Body of pancreas (tissue), 4 donors: ENCODE data around the gene MASP1. TPM values are rescaled to one million over a fixed set of nuclear protein-coding genes. Genes with fewer than 3 reads are reported as not detected.

Experiments
- ATAC-seq: fragments of 150-250 bp; one replicate; pipeline ENCODE4 v1.9.1; 2016
- DNase-seq, 4 donors: peaks; one replicate each; pipeline ENCODE4 v3.0.0-alpha.2; 2019
- H3K27ac ChIP-seq, 4 donors: fragments of 200-600 bp; sonication (generic); 1 replicate in 3 of 4; 2 replicates in 1 of 4; pipeline versions ENCODE4 v1.5.1 to v1.6.1; 2016 to 2019; ENCODE audit warnings: mild to moderate bottlenecking in 1 of 4, mixed read lengths in 1 of 4, moderate library complexity in 1 of 4
- H3K27me3 ChIP-seq, 2 donors: fragments of 200-600 bp; sonication (generic); one replicate each; pipeline ENCODE4 v1.6.0; 2016; ENCODE audit warnings: mild to moderate bottlenecking in 1 of 2
- H3K36me3 ChIP-seq, 2 donors: fragments of 200-600 bp; sonication (generic); replicated peaks in 1 of 2; 2 replicates each; pipeline ENCODE4 v1.5.1; 2016; ENCODE audit warnings: low read depth in 2 of 2; ENCODE audit not compliant: insufficient read depth in 1 of 2
- H3K4me1 ChIP-seq: fragments of 200-600 bp; sonication (generic); one replicate; pipeline ENCODE4 v1.6.0; 2016
- H3K4me3 ChIP-seq, 2 donors: fragments of 200-600 bp; sonication (generic); 1 replicate in 1 of 2; 2 replicates in 1 of 2; pipeline ENCODE4 v1.5.1; 2016 to 2019
- H3K9me3 ChIP-seq, 3 donors: fragments of 200-600 bp; sonication (generic); 1 replicate in 2 of 3; 2 replicates in 1 of 3; pipeline ENCODE4 v1.5.1; 2016
- POLR2A ChIP-seq, 3 donors: fragments of 450-650 bp; IDR thresholded peaks; one replicate each; pipeline ENCODE4 v1.6.1; 2016; ENCODE audit warnings: antibody characterized with exemption in 3 of 3, mild to moderate bottlenecking in 2 of 3
- WGBS, 2 donors: methylation state at CpG; one replicate each; pipeline ENCODE4 v1.1.5; 2017; 5-methylcytosine and 5-hydroxymethylcytosine counted together
- intact Hi-C: fragments of 100-400 bp; cut with DNase I; formaldehyde crosslinking; loops from one replicate; pipeline ENCODE4 v1.15.1; 2023
- total RNA-seq, 2 donors: library from RNA; depleted of rRNA; stranded (reverse); fragments of >200 nt; gene quantifications; one replicate each; pipeline ENCODE4 v1.1.0, GENCODE V29; 2016
- TF ChIP-seq, protein P1 (sequence below), 7 experiments: fragments of 450-650 bp in 4 of 7; fragments of 200-600 bp in 3 of 7; sonication (generic) in 3 of 7; IDR thresholded peaks; one replicate each; pipeline ENCODE4 v1.5.1; 2016 to 2019; ENCODE audit warnings: antibody characterized with exemption in 7 of 7

MASP1 gene
- total RNA-seq, 2 donors from 2014 or later = 2.3 TPM; not detected in 1

GRCh38 chr3:187255314-187255713 is 36.2 kb downstream of the MASP1 start:
- TF ChIP-seq, protein P1, sequence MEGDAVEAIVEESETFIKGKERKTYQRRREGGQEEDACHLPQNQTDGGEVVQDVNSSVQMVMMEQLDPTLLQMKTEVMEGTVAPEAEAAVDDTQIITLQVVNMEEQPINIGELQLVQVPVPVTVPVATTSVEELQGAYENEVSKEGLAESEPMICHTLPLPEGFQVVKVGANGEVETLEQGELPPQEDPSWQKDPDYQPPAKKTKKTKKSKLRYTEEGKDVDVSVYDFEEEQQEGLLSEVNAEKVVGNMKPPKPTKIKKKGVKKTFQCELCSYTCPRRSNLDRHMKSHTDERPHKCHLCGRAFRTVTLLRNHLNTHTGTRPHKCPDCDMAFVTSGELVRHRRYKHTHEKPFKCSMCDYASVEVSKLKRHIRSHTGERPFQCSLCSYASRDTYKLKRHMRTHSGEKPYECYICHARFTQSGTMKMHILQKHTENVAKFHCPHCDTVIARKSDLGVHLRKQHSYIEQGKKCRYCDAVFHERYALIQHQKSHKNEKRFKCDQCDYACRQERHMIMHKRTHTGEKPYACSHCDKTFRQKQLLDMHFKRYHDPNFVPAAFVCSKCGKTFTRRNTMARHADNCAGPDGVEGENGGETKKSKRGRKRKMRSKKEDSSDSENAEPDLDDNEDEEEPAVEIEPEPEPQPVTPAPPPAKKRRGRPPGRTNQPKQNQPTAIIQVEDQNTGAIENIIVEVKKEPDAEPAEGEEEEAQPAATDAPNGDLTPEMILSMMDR (IDR thresholded peaks at IDR 0.05) = no peak
- no peak for TF ChIP-seq POLR2A (IDR thresholded peaks at IDR 0.05)
- Histone ChIP-seq H3K4me3 (no peak overlapping the region), H3K4me1 (peaks cover 4% of the 10 kb centered on the region), H3K27ac (peak overlapping the region in 3 of 4 donors; percentile 11 to 58 (median 41)), H3K36me3 (no peaks in the 10 kb centered on the region), H3K27me3 (no peaks in the 10 kb centered on the region), H3K9me3 (no peaks in the 10 kb centered on the region)
- WGBS, 2 donors = 0 to 13% methylated on average over 1 of the region's 1 CpG
- peak; percentile 83 for ATAC-seq
- intact Hi-C loops = no loop called here
- DNase-seq = no peak

GRCh38 chr3:187252311-187252710 is 39.2 kb downstream of the MASP1 start:
- Histone ChIP-seq H3K27me3 (no peaks in the 10 kb centered on the region), H3K36me3 (no peaks in the 10 kb centered on the region), H3K4me1 (peaks cover 4% of the 10 kb centered on the region), H3K27ac (no peak overlapping the region), H3K4me3 (no peak overlapping the region), H3K9me3 (no peaks in the 10 kb centered on the region)
- ATAC-seq (no peak), DNase-seq (no peak)
- TF ChIP-seq, protein P1 (IDR thresholded peaks at IDR 0.05) = no peak
- TF ChIP-seq POLR2A (IDR thresholded peaks at IDR 0.05) = no peak
- WGBS, 2 donors = 66 to 70% methylated on average over 4 of the region's 4 CpGs
- intact Hi-C loops = no loop called here

DNA sequence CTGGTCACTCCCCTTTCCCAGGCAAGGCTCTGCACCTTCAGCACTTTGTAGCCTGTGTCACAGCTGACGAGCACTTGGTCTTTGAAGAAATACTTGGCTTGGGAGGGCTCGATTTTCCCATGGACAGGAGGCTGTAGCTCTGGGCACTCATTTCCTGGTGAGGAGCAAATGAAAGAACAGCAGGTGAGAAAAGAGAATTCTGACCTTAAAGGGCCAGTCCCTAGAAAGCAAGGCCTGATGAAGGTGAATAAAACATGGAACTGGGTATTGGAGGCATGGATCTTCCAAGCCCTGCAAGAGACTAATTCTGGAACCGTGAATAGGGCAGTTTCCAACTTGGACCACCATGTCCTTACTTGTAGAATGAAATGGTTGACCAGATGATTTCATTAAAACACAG is 39.9 kb downstream of the MASP1 start:
- no peak for ATAC-seq
- WGBS, 2 donors = 32 to 53% methylated on average over 2 to 3 of the region's 3 CpGs
- Histone ChIP-seq H3K27ac (no peak overlapping the region), H3K27me3 (no peaks in the 10 kb centered on the region), H3K36me3 (no peaks in the 10 kb centered on the region), H3K9me3 (no peaks in the 10 kb centered on the region), H3K4me3 (no peak overlapping the region), H3K4me1 (peaks cover 4% of the 10 kb centered on the region)
- intact Hi-C loops = no loop called here
- TF ChIP-seq, protein P1 (IDR thresholded peaks at IDR 0.05) = no peak
- TF ChIP-seq POLR2A (IDR thresholded peaks at IDR 0.05) = no peak
- peak in 1 of 4 donors; percentile 4 for DNase-seq

- H3K9me3 ChIP-seq = no peaks in the 10 kb centered on the region
- 50 to 60% methylated on average over 3 of the region's 3 CpGs for WGBS, 2 donors
- H3K27ac ChIP-seq = no peak overlapping the region
- no peaks in the 10 kb centered on the region for H3K27me3 ChIP-seq
- no peaks in the 10 kb centered on the region for H3K36me3 ChIP-seq
- intact Hi-C loops = no loop called here
- no peak overlapping the region for H3K4me3 ChIP-seq
- H3K4me1 ChIP-seq = no peaks in the 10 kb centered on the region
- no peak for ATAC-seq
- no peak for DNase-seq
- TF ChIP-seq, protein P1 (IDR thresholded peaks at IDR 0.05) = no peak
- no peak for TF ChIP-seq POLR2A (IDR thresholded peaks at IDR 0.05)
Measured at GRCh38 chr3:187247398-187247797, 44.1 kb downstream of the MASP1 start.

- no peaks in the 10 kb centered on the region for H3K36me3 ChIP-seq
- no peaks in the 10 kb centered on the region for H3K4me1 ChIP-seq
- no peaks in the 10 kb centered on the region for H3K9me3 ChIP-seq
- 65 to 82% methylated on average over 2 of the region's 2 CpGs for WGBS, 2 donors
- intact Hi-C loops = no loop called here
- DNase-seq (no peak), ATAC-seq (no peak)
- H3K27me3 ChIP-seq = no peaks in the 10 kb centered on the region
- TF ChIP-seq POLR2A (IDR thresholded peaks at IDR 0.05) = no peak
- TF ChIP-seq, protein P1 (IDR thresholded peaks at IDR 0.05) = no peak
- no peak overlapping the region for H3K27ac ChIP-seq
- H3K4me3 ChIP-seq = no peak overlapping the region
Measured at GRCh38 chr3:187243933-187244524, 47.5 kb downstream of the MASP1 start.
